Measurements from ENCODE around the gene EFCAB6. TPM values are rescaled to one million over a fixed set of nuclear protein-coding genes. Genes with fewer than 3 reads are reported as not detected.

EFCAB6 gene
- total RNA-seq, 1 donor from 2014 or later: 3.6 TPM

DNA sequence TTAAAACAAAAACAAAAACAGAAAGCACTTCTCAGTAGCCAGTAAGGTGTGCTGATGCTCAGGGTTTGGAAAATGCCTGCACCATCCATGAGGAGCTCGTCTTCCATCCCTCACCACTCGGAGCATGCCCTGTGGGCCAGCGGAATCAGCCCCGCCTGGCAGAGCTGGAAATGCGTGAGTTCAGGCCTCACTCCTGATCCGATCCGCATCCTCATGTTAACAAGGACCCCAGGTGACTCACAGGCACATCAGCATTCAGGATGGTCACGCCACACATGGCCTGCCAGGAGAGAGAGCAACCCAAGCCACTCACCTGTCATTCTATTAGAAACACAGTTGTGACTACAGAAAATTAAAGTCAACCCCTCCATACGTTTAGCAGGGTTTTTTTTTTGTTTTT lies 211.8 kb downstream of the EFCAB6 start:
- no peaks in the 10 kb centered on the region for H3K9me3 ChIP-seq
- H3K4me3 ChIP-seq: no peak overlapping the region
- no peaks in the 10 kb centered on the region for H3K27me3 ChIP-seq
- TF ChIP-seq, protein P1, sequence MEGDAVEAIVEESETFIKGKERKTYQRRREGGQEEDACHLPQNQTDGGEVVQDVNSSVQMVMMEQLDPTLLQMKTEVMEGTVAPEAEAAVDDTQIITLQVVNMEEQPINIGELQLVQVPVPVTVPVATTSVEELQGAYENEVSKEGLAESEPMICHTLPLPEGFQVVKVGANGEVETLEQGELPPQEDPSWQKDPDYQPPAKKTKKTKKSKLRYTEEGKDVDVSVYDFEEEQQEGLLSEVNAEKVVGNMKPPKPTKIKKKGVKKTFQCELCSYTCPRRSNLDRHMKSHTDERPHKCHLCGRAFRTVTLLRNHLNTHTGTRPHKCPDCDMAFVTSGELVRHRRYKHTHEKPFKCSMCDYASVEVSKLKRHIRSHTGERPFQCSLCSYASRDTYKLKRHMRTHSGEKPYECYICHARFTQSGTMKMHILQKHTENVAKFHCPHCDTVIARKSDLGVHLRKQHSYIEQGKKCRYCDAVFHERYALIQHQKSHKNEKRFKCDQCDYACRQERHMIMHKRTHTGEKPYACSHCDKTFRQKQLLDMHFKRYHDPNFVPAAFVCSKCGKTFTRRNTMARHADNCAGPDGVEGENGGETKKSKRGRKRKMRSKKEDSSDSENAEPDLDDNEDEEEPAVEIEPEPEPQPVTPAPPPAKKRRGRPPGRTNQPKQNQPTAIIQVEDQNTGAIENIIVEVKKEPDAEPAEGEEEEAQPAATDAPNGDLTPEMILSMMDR (IDR thresholded peaks at IDR 0.05): no peak
- no peaks in the 10 kb centered on the region for H3K36me3 ChIP-seq
- H3K27ac ChIP-seq: no peak overlapping the region
- ATAC-seq: no peak
- no peak for DNase-seq
- intact Hi-C loops (cut with DNase I): no loop called here
- H3K4me1 ChIP-seq: no peaks in the 10 kb centered on the region

DNA sequence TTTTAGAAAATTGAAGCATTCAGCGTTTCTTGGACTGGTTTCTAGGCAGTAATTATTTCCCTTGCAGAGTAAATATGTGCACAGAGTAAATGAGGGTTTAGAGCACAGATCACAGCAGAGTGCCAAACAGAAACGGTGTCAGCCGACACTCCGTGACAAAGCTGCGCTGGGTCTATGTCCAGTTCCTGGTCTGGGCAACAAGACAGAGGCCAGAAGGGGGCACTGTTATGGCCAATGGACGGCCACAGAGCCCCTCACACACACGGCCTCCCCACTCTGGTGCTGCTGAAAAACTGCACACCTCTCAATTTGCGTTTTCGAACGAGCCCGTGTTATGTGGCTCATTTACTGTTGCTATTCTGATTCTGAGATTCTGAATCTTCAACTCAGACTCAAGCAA lies 219.6 kb downstream of the EFCAB6 start:
- no peak overlapping the region for H3K4me3 ChIP-seq
- DNase-seq: no peak
- intact Hi-C loops (cut with DNase I): no loop called here
- no peaks in the 10 kb centered on the region for H3K36me3 ChIP-seq
- no peaks in the 10 kb centered on the region for H3K9me3 ChIP-seq
- H3K4me1 ChIP-seq: no peaks in the 10 kb centered on the region
- no peak for ATAC-seq
- no peaks in the 10 kb centered on the region for H3K27me3 ChIP-seq
- no peak overlapping the region for H3K27ac ChIP-seq
- TF ChIP-seq, protein P1 (IDR thresholded peaks at IDR 0.05): peak; percentile 12

DNA sequence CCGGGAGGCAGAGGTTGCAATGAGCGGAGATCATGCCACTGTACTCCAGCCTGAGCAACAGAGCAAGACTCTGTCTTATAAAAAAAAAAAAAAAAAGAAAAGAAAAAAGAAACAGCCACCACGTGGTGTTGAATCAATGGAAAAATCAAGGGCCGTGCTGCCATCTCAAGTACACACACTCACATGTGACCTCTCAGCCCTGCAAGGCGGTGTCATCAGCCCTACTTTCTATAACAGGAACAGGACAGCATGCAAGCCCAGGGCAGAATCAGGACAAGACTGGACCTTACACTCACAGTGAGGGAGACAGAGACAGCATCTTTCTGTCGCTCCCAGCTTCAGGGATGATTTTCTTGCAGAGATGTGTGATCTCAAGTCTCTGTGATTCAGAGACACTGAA lies 220.7 kb downstream of the EFCAB6 start:
- no peaks in the 10 kb centered on the region for H3K4me1 ChIP-seq
- no peaks in the 10 kb centered on the region for H3K9me3 ChIP-seq
- TF ChIP-seq, protein P1 (IDR thresholded peaks at IDR 0.05): no peak
- DNase-seq (no peak), ATAC-seq (no peak)
- no peaks in the 10 kb centered on the region for H3K36me3 ChIP-seq
- no peak overlapping the region for H3K4me3 ChIP-seq
- no peaks in the 10 kb centered on the region for H3K27me3 ChIP-seq
- intact Hi-C loops (cut with DNase I): no loop called here
- H3K27ac ChIP-seq: no peak overlapping the region

DNA sequence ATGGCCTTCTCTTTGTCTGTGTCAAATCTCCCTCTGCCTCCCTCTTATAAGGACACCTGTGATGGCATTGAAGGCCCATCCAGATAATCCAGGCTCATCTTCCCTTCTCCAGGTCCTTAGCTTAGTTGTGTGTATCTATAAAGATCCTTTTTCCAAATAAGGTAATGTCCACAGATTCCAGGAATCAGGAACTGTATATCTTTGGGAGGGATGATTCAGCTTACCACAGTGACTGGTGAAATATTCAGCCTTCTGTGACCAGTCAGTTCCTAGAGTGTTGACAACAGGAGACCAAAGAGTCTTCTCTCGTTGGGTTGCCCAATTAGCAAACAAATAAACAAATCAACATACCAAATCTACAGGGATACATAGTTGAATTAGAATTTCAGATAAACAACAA lies 224.5 kb downstream of the EFCAB6 start:
- H3K4me3 ChIP-seq: no peak overlapping the region
- peaks cover 4% of the 10 kb centered on the region for H3K9me3 ChIP-seq
- H3K27ac ChIP-seq: no peak overlapping the region
- no peaks in the 10 kb centered on the region for H3K36me3 ChIP-seq
- H3K27me3 ChIP-seq: no peaks in the 10 kb centered on the region
- no peaks in the 10 kb centered on the region for H3K4me1 ChIP-seq
- TF ChIP-seq, protein P1 (IDR thresholded peaks at IDR 0.05): no peak
- intact Hi-C loops (cut with DNase I): no loop called here
- ATAC-seq: no peak
- no peak for DNase-seq

DNA sequence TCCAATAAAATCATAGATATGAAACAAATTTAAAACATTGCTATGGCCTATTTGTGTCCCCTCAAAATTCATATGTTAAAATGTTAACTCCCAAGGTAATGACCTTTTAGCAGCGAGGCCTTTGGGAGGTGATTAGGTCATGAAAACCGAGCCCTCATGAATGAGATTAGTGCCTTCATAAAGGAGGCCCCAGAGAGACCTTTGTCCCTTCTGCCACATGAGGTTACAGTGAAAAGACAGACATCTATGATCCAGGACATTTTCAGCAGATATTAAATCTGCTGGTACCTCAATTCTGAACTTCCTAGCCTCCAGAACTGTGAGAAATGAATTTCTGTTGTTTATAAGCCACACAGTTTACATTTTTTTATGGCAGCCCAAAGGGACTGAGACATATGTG lies 228.6 kb downstream of the EFCAB6 start:
- Histone ChIP-seq H3K4me3 (no peak overlapping the region), H3K9me3 (peaks cover 4% of the 10 kb centered on the region), H3K27me3 (no peaks in the 10 kb centered on the region), H3K27ac (no peak overlapping the region), H3K4me1 (no peaks in the 10 kb centered on the region), H3K36me3 (no peaks in the 10 kb centered on the region)
- TF ChIP-seq, protein P1 (IDR thresholded peaks at IDR 0.05): no peak
- no peak for ATAC-seq
- DNase-seq: no peak
- intact Hi-C loops (cut with DNase I): no loop called here

DNA sequence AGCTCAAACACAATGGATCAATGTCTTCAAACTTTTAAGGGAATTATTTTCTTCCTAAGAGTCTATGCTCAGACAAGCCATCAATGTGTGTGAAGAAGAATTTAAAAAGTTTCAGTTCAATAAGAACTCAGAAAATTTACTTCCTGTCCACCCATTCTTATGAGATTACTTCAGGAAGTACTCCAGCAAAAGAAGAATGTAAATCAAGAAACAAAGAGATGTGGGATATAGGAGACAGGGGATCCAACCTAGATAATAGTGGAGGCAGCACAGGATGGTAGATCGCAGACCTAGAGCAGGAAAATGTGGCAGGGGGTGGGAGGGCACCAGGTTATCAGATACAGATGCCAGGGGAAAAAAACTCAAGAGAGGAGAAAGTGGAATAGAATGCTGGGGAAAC lies 229.7 kb downstream of the EFCAB6 start:
- Histone ChIP-seq H3K27me3 (no peaks in the 10 kb centered on the region), H3K9me3 (peaks cover 4% of the 10 kb centered on the region), H3K36me3 (no peaks in the 10 kb centered on the region), H3K27ac (no peak overlapping the region), H3K4me3 (no peak overlapping the region), H3K4me1 (no peaks in the 10 kb centered on the region)
- DNase-seq (no peak), ATAC-seq (no peak)
- TF ChIP-seq, protein P1 (IDR thresholded peaks at IDR 0.05): no peak
- intact Hi-C loops (cut with DNase I): no loop called here

Data from upper lobe of right lung (tissue), 1 donor.